Esophagus muscularis mucosa (tissue), 4 donors: ENCODE data around the gene NKAP. TPM values are rescaled to one million over a fixed set of nuclear protein-coding genes. Genes with fewer than 3 reads are reported as not detected.
"Not testable (repeated sequence)": the region's sequence is repeated elsewhere in the genome, so short reads cannot be mapped to it uniquely, and the experiment has no call there.

Experiments
- DNase-seq: peaks from one replicate; pipeline ENCODE4 v3.0.0-alpha.2; 2017; ENCODE audit errors: extremely low spot score
- H3K27ac ChIP-seq, 4 donors: fragments of 200-600 bp; sonication (generic); replicated peaks in 1 of 4; 1 replicate in 3 of 4; 2 replicates in 1 of 4; pipeline ENCODE4 v1.5.1; 2016 to 2019; ENCODE audit warnings: mild to moderate bottlenecking in 1 of 4
- H3K27me3 ChIP-seq, 4 donors: fragments of 200-600 bp; sonication (generic); one replicate each; pipeline versions ENCODE4 v1.5.1 to v1.6.0; 2016 to 2019
- H3K36me3 ChIP-seq, 4 donors: fragments of 200-600 bp; sonication (generic); one replicate each; pipeline ENCODE4 v1.5.1; 2016 to 2019
- H3K4me1 ChIP-seq, 4 donors: fragments of 200-600 bp; sonication (generic); one replicate each; pipeline ENCODE4 v1.5.1; 2016 to 2019
- H3K4me3 ChIP-seq, 4 donors: fragments of 200-600 bp; sonication (generic); 1 replicate in 2 of 4; 2 replicates in 2 of 4; pipeline ENCODE4 v1.5.1; 2016 to 2019; ENCODE audit warnings: mild to moderate bottlenecking in 4 of 4, moderate library complexity in 1 of 4
- H3K9me3 ChIP-seq, 4 donors: fragments of 200-600 bp; sonication (generic); 1 replicate in 3 of 4; 2 replicates in 1 of 4; pipeline ENCODE4 v1.5.1; 2016 to 2019
- CTCF ChIP-seq, 3 experiments: fragments of 200-600 bp in 2 of 3; fragments of 450-650 bp in 1 of 3; sonication (generic) in 2 of 3; IDR thresholded peaks; one replicate each; pipeline ENCODE4 v1.5.1; 2017 to 2019; ENCODE audit warnings: antibody characterized with exemption in 3 of 3, mild to moderate bottlenecking in 2 of 3, moderate library complexity in 1 of 3
- EP300 ChIP-seq: sonication (generic); formaldehyde crosslinking; IDR thresholded peaks from one replicate; pipeline ENCODE4 v1.6.1; 2017; ENCODE audit warnings: antibody characterized with exemption
- POLR2A ChIP-seq: fragments of 450-650 bp; IDR thresholded peaks from one replicate; pipeline ENCODE4 v1.6.1; 2017; ENCODE audit warnings: antibody characterized with exemption, moderate library complexity, mild to moderate bottlenecking, low read depth
- POLR2AphosphoS5 ChIP-seq, 2 donors: sonication (generic); formaldehyde crosslinking; IDR thresholded peaks; one replicate each; pipeline ENCODE4 v1.6.1; 2017; ENCODE audit warnings: antibody characterized with exemption in 2 of 2
- WGBS: methylation state at CpG from one replicate; pipeline ENCODE4 v1.1.5; 2018; 5-methylcytosine and 5-hydroxymethylcytosine counted together
- intact Hi-C: fragments of 100-400 bp; cut with DNase I; formaldehyde crosslinking; loops from one replicate; pipeline ENCODE4 v1.15.1; 2023
- total RNA-seq, 4 donors: library from RNA; depleted of rRNA; stranded (reverse); fragments of >200 nt; gene quantifications; one replicate each; pipeline versions ENCODE4 v1.1.0 to v1.2.1, GENCODE V29; 2016

Gene NKAP
- total RNA-seq, 4 donors from 2014 or later = 5.3 to 7.1 (median 6.6) TPM

- Histone ChIP-seq H3K4me1 (no peaks in the 10 kb centered on the region), H3K36me3 (no peaks in the 10 kb centered on the region), H3K4me3 (no peak overlapping the region), H3K27me3 (no peaks in the 10 kb centered on the region), H3K9me3 (no peaks in the 10 kb centered on the region), H3K27ac (no peak overlapping the region)
- intact Hi-C loops = no loop called here
- no peak for DNase-seq
- TF ChIP-seq CTCF (IDR thresholded peaks at IDR 0.05) (no peak), POLR2A (no peak), EP300 (no peak), POLR2AphosphoS5 (IDR thresholded peaks at IDR 0.05) (no peak)
- 80% methylated on average over 5 of the region's 5 CpGs for WGBS
These were observed 27.2 kb downstream of the NKAP start for GRCh38 chrX:119916310-119916709.

GRCh38 chrX:119900976-119901375, 42.6 kb downstream of the NKAP start:
- TF ChIP-seq POLR2AphosphoS5 (IDR thresholded peaks at IDR 0.05) (no peak), POLR2A (no peak), EP300 (no peak), CTCF (IDR thresholded peaks at IDR 0.05) (no peak)
- Histone ChIP-seq H3K9me3 (no peaks in the 10 kb centered on the region), H3K4me1 (no peaks in the 10 kb centered on the region), H3K27ac (no peak overlapping the region), H3K4me3 (no peak overlapping the region), H3K27me3 (no peaks in the 10 kb centered on the region), H3K36me3 (no peaks in the 10 kb centered on the region)
- WGBS = 49% methylated on average over 1 of the region's 1 CpG
- DNase-seq = no peak
- intact Hi-C loops = no loop called here

GRCh38 chrX:119899125-119899524, 44.4 kb downstream of the NKAP start:
- TF ChIP-seq POLR2AphosphoS5 (IDR thresholded peaks at IDR 0.05) (no peak), EP300 (no peak), CTCF (IDR thresholded peaks at IDR 0.05) (no peak), POLR2A (no peak)
- no peak for DNase-seq
- Histone ChIP-seq H3K36me3 (no peaks in the 10 kb centered on the region), H3K9me3 (no peaks in the 10 kb centered on the region), H3K4me1 (no peaks in the 10 kb centered on the region), H3K4me3 (no peak overlapping the region), H3K27me3 (no peaks in the 10 kb centered on the region), H3K27ac (no peak overlapping the region)
- 21% methylated on average over 2 of the region's 2 CpGs for WGBS
- intact Hi-C loops = no loop called here

- no peaks in the 10 kb centered on the region for H3K36me3 ChIP-seq
- no peak for DNase-seq
- intact Hi-C loops = no loop called here
- H3K4me3 ChIP-seq = no peak within 1 kb of the TSS
- H3K4me1 ChIP-seq = no peaks in the 10 kb centered on the region
- H3K27ac ChIP-seq = no peak within 1 kb of the TSS
- TF ChIP-seq POLR2A (no peak), POLR2AphosphoS5 (IDR thresholded peaks at IDR 0.05) (no peak), CTCF (IDR thresholded peaks at IDR 0.05) (no peak), EP300 (no peak)
- no peaks in the 10 kb centered on the region for H3K27me3 ChIP-seq
- 67% methylated on average over 4 of the region's 4 CpGs for WGBS
- H3K9me3 ChIP-seq = no peaks in the 10 kb centered on the region
These were observed 47.7 kb downstream of the NKAP start, which contains the start of gene AKAP14 for GRCh38 chrX:119895843-119896326. Gene AKAP14 (plus strand): TSS chrX:119895893. CDS start chrX:119903224, 7,331 bp downstream.

- H3K9me3 ChIP-seq, H3K27me3 ChIP-seq, DNase-seq, intact Hi-C loops, H3K27ac ChIP-seq, H3K4me1 ChIP-seq, H3K4me3 ChIP-seq, H3K36me3 ChIP-seq: not testable (repeated sequence)
- 66% methylated on average over 16 of the region's 16 CpGs for WGBS
These were observed 51.4 kb downstream of the NKAP start for GRCh38 chrX:119891961-119892692.

- H3K4me3 ChIP-seq, H3K27ac ChIP-seq, H3K27me3 ChIP-seq, H3K9me3 ChIP-seq, DNase-seq, H3K36me3 ChIP-seq, intact Hi-C loops: not testable (repeated sequence)
- WGBS = 69% methylated on average over 7 of the region's 36 CpGs
- peaks cover 0 to 17% (median 9%) of the 10 kb centered on the region in 4 donors for H3K4me1 ChIP-seq
These were observed 52.9 kb downstream of the NKAP start for GRCh38 chrX:119890626-119891025.
